OCI-LY1 (cell line): Measurements from ENCODE around the gene CTDSP1.

Experiments
- H2AFZ ChIP-seq: fragments of 200-600 bp; sonication (generic), shearing (Covaris generic); 2 replicates; pipeline ENCODE4 v1.6.0; 2014; ENCODE audit warnings: antibody characterized with exemption, mild to moderate bottlenecking, low read length
- H3F3A ChIP-seq: fragments of 200-600 bp; sonication (generic), shearing (Covaris generic); 2 replicates; pipeline ENCODE4 v1.6.0; 2014; ENCODE audit warnings: mild to moderate bottlenecking, antibody characterized with exemption, low read length, moderate library complexity; ENCODE audit not compliant: insufficient read depth
- H3K27ac ChIP-seq: fragments of 200-600 bp; sonication (generic); 2 replicates; pipeline ENCODE4 v1.5.1; 2014; ENCODE audit warnings: low read length, mixed run types, mild to moderate bottlenecking, low read depth; ENCODE audit not compliant: poor library complexity, severe bottlenecking
- H3K27me3 ChIP-seq: fragments of 200-600 bp; sonication (generic); 2 replicates; pipeline ENCODE4 v1.6.0; 2014; ENCODE audit warnings: antibody characterized with exemption, mild to moderate bottlenecking, low read length, moderate library complexity; ENCODE audit not compliant: insufficient read depth
- H3K36me3 ChIP-seq: fragments of 200-600 bp; sonication (generic); 2 replicates; pipeline ENCODE4 v1.6.1; 2014; ENCODE audit warnings: mild to moderate bottlenecking, antibody characterized with exemption, low read length, moderate library complexity, mixed read lengths; ENCODE audit not compliant: insufficient read depth
- H3K4me1 ChIP-seq: fragments of 200-600 bp; sonication (generic); 2 replicates; pipeline ENCODE4 v1.5.1; 2014; ENCODE audit warnings: mild to moderate bottlenecking, low read length, moderate library complexity; ENCODE audit not compliant: insufficient read depth, severe bottlenecking
- H3K4me2 ChIP-seq: fragments of 200-600 bp; sonication (generic), shearing (Covaris generic); 2 replicates; pipeline ENCODE4 v1.6.1; 2014; ENCODE audit warnings: low read length
- H3K4me3 ChIP-seq: fragments of 200-600 bp; sonication (generic); 2 replicates; pipeline ENCODE4 v1.5.1; 2014; ENCODE audit warnings: low read length, low read depth, mild to moderate bottlenecking, mixed read lengths; ENCODE audit not compliant: poor library complexity, severe bottlenecking
- H3K79me2 ChIP-seq: fragments of 200-600 bp; shearing (Covaris generic); 2 replicates; pipeline ENCODE4 v1.6.1; 2016; ENCODE audit warnings: mixed run types, low read length, mixed read lengths; ENCODE audit not compliant: insufficient read depth
- H3K9ac ChIP-seq: fragments of 200-600 bp; sonication (generic), shearing (Covaris generic); 2 replicates; pipeline ENCODE4 v1.6.1; 2014; ENCODE audit warnings: mild to moderate bottlenecking, low read length, mixed read lengths
- H3K9me2 ChIP-seq: fragments of 200-600 bp; sonication (generic), shearing (Covaris generic); 2 replicates; pipeline ENCODE4 v1.6.1; 2014; ENCODE audit warnings: low read depth, mild to moderate bottlenecking, low read length, mixed read lengths
- H3K9me3 ChIP-seq: fragments of 200-600 bp; shearing (Covaris generic); 2 replicates; pipeline ENCODE4 v1.6.1; 2014; ENCODE audit warnings: low read length, mixed read lengths
- H4K20me1 ChIP-seq: fragments of 200-600 bp; sonication (generic), shearing (Covaris generic); 2 replicates; pipeline ENCODE4 v1.6.0; 2016; ENCODE audit warnings: mild to moderate bottlenecking, low read length; ENCODE audit not compliant: insufficient read depth
- CTCF ChIP-seq: fragments of 200-600 bp; sonication (generic), shearing (Covaris generic); IDR thresholded peaks from 2 replicates; pipeline ENCODE4 v1.5.1; 2017; ENCODE audit warnings: mild to moderate bottlenecking, antibody characterized with exemption, low read length, moderate library complexity, mixed read lengths
- EZH2 ChIP-seq: fragments of 200-600 bp; sonication (generic), shearing (Covaris generic); IDR thresholded peaks from 2 replicates; pipeline ENCODE4 v1.8.0; 2017; ENCODE audit warnings: borderline replicate concordance, mixed run types, mild to moderate bottlenecking, antibody characterized with exemption, low read length, moderate library complexity, mixed read lengths

CTDSP1 gene

GRCh38 chr2:218399391-218400166 is at the start of gene CTDSP1:
Gene CTDSP1 (plus strand): TSS chr2:218399868. CDS start chr2:218400091, 223 bp downstream.
- no peaks in the 10 kb centered on the region for H3K9me2 ChIP-seq
- H3K9ac ChIP-seq: peak within 1 kb of the TSS; percentile 84
- no peak for TF ChIP-seq CTCF
- peak within 1 kb of the TSS; percentile 80 for H3K4me2 ChIP-seq
- H2AFZ ChIP-seq: no peak within 1 kb of the TSS
- H3F3A ChIP-seq: no peaks in the 10 kb centered on the region; the same call in 1 of the 2 replicates
- H3K27ac ChIP-seq: peak within 1 kb of the TSS; percentile 94
- no peaks in the 10 kb centered on the region for H3K79me2 ChIP-seq
- peaks cover 26% of the 10 kb centered on the region for H3K36me3 ChIP-seq
- peak within 1 kb of the TSS; percentile 71 for H3K4me3 ChIP-seq
- no peaks in the 10 kb centered on the region for H4K20me1 ChIP-seq
- H3K9me3 ChIP-seq: no peaks in the 10 kb centered on the region
- peaks cover 55% of the 10 kb centered on the region for H3K4me1 ChIP-seq
- H3K27me3 ChIP-seq: no peaks in the 10 kb centered on the region

GRCh38 chr2:218354045-218354444 is 45.6 kb upstream of the CTDSP1 start:
- no peak overlapping the region for H3K4me3 ChIP-seq
- H3K9ac ChIP-seq: no peak overlapping the region
- no peaks in the 10 kb centered on the region; the same call in 1 of the 2 replicates for H3K36me3 ChIP-seq
- 0 out of 2 replicates have a peak, but pooled peaks cover 8% of the 10 kb centered on the region for H3K9me3 ChIP-seq
- H3F3A ChIP-seq: no peaks in the 10 kb centered on the region
- H3K9me2 ChIP-seq: no peaks in the 10 kb centered on the region
- H3K4me1 ChIP-seq: no peaks in the 10 kb centered on the region
- no peak overlapping the region for H2AFZ ChIP-seq
- H3K27me3 ChIP-seq: no peaks in the 10 kb centered on the region; the same call in 1 of the 2 replicates
- H4K20me1 ChIP-seq: no peaks in the 10 kb centered on the region
- TF ChIP-seq CTCF: no peak
- TF ChIP-seq EZH2: no peak
- H3K79me2 ChIP-seq: no peaks in the 10 kb centered on the region
- H3K4me2 ChIP-seq: no peak overlapping the region
- no peak overlapping the region for H3K27ac ChIP-seq

- H3K9ac ChIP-seq: no peak overlapping the region
- no peak overlapping the region for H3K27ac ChIP-seq
- H3K36me3 ChIP-seq: no peaks in the 10 kb centered on the region; the same call in 1 of the 2 replicates
- no peak overlapping the region for H3K4me2 ChIP-seq
- H2AFZ ChIP-seq: no peak overlapping the region
- H3K27me3 ChIP-seq: no peaks in the 10 kb centered on the region; the same call in 1 of the 2 replicates
- no peaks in the 10 kb centered on the region for H3K9me2 ChIP-seq
- TF ChIP-seq CTCF: no peak
- H3K79me2 ChIP-seq: no peaks in the 10 kb centered on the region
- no peaks in the 10 kb centered on the region for H3K4me1 ChIP-seq
- H3K4me3 ChIP-seq: no peak overlapping the region
- no peaks in the 10 kb centered on the region for H4K20me1 ChIP-seq
- H3F3A ChIP-seq: no peaks in the 10 kb centered on the region
- 0 out of 2 replicates have a peak, but pooled peaks cover 8% of the 10 kb centered on the region for H3K9me3 ChIP-seq
Measured at GRCh38 chr2:218354850-218355443, 44.7 kb upstream of the CTDSP1 start.
